Left renal pelvis (tissue), 4 donors: ENCODE measurements around the gene NTM. TPM values are rescaled to one million over a fixed set of nuclear protein-coding genes. Genes with fewer than 3 reads are reported as not detected.
A peak's percentile ranks its signal among the peaks of the same experiment; 100 is the strongest.

ENCODE experiments used
- DNase-seq, 4 donors: peaks; one replicate each; pipeline ENCODE4 v3.0.0-alpha.2; 2013; ENCODE audit warnings: low read depth in 4 of 4, low spot score in 3 of 4
- polyA plus RNA-seq, 4 donors: library from polyadenylated mRNA; unstranded; fragments of 120-200 nt; gene quantifications; one replicate each; pipeline ENCODE4 v1.2.1, GENCODE V29; 2013; ENCODE audit not compliant: insufficient read length in 4 of 4

The NTM gene
- polyA plus RNA-seq, 4 donors, result 41.2 to 80.3 (median 50.2) TPM

GRCh38 chr11:131681920-131682319, 311.5 kb downstream of the NTM start:
- DNase-seq, result no peak

DNA sequence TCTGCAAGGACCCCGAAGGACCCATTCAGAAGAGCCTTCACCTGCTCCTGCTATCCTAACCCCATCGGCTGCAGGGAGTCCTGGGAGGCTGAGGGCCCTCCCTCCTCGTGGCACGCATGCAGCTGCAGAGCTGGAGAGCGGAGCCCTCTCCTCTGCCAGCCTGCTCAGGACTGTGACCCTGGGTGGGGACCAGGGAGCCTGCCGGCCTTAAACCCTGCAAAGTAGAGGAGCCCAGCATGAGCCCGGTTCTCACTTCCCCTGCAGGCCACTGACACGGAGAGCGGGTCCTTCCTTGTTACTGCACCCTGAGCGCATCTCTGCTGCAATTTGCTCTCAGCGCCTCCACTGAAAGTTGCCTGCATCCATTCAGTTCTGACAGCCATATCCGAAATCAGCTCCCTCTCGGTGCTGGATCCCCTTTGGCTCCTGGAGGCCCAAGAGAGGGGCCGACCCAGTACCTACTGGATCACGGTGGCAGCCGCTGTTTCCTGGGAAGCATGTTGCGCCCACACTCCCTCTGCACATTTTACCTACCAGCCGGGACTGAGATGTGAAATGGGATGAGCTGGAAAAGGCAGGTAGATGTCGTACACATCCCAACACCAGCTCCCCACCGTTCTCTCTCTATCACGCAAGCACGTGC, 312.1 kb downstream of the NTM start:
- DNase-seq, result no peak

GRCh38 chr11:131683131-131683530, 312.7 kb downstream of the NTM start:
- DNase-seq, result no peak

DNA sequence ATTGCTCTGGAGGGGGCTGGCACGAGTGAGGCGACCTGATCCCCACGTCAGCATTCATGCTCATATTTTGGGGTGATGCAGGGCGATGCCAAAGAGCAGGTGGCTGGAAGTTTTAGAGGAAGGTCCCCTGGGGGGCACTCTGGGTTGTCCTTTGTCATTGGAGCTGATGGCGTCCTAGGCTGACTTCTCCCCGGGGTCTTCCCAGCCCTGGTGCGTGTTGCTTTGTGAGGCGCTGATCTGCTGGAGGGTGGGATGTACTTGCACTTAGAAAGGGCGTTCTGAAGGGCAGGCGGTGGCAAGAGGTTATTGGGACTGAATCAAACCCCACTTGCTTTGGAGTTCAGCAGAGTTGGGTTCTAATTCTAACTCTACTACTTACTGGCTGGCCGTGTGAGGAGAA, 313.3 kb downstream of the NTM start:
- DNase-seq, result no peak

- DNase-seq, result no peak
Measured at GRCh38 chr11:131684111-131685060, 314.0 kb downstream of the NTM start.

DNA sequence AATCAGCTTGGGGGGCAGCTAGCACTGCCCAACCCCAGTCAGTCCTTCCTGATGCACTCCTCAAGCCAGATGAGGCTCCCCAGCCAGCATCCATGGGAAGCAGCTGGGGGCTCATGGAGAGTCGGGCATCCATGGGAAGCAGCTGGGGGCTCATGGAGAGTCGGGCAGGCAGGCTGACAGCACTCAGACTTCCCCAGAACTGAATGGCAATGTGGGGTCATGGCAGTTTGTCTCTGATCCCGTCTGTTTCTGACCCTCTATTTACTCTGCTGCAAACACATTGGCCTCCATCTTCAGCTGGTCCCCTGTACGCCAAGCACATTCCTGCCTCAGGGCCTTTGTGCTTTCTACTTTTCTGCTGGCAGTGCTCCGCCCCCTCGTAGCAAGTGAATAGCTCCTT, 314.8 kb downstream of the NTM start:
- no peak for DNase-seq

DNA sequence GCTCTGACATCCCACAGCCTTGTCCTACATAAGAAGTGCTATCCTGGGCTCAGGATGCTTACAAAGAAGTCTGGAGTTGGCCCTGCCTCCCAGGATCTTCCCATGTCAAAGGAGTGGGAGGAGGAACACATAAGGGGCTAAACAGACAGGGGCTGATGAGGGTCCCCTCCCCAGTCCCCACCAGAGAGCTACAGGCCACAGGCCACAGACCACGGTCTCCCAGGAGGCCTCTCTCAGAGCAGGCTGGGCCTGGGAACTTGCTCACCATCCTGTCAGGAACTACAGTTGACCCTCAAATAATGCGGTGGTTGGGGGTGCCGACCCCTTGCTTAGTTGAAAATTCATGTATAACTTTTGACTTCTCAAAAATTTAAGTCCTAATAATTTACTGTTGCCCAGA, 315.5 kb downstream of the NTM start:
- DNase-seq, result no peak

DNA sequence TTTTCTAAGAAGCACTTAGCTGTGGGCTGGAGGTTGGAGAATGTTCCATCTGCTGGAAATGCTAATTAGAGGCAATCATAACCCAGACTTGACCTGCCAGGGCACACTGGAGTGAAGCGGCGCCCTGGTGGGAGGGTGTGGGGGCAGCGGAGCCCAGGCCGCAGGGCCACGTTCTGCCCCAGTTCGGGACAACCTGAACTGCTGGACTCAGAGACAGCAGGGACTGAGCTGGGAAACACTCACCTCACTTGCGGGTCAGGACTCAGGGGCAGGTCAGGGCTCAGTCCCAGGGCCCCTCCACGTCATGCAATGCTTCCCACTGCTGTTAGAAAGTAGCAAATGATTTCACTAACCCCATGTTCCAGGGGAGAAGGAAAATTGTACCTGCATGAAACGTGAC, 316.4 kb downstream of the NTM start:
- no peak for DNase-seq

DNA sequence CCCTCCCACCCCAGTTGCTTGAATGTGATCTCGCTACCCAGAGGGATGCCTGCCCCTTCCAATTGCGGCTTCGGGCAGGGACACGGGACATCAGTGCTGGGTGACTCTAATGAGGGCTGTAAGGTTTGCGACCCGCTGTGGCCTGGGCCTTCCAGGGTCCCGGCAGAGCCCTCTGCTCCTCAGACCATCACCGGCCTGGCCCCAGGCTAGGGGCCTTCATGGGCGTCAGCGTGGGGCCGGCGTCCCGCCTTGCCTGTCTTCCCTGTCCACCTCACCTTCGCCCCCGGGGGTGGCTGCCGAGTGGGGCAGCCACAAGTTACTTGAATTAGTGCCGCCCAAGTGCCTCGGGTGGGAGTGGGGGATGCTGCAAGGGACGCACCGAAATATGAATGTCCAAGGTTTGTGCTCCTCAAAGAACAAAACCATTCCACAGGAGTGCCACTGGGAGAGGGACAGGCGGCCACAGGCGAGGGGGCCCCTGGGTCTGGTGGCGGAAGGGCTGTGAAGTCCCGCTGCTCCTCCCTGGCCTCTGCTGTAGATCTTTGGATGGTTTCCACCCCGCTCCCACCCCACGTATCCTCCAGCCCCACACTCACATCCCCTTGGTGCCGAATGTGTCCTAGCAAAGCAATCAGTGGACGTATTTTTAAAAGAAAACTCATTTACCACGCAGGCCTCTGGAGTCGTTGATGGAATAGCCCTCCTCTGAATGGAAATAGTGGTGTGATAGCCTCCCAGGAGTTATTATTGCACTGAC, 317.1 kb downstream of the NTM start:
- no peak for DNase-seq

GRCh38 chr11:131688048-131688693, 317.8 kb downstream of the NTM start:
- DNase-seq, result peak in 1 of 4 donors; percentile 39

DNA sequence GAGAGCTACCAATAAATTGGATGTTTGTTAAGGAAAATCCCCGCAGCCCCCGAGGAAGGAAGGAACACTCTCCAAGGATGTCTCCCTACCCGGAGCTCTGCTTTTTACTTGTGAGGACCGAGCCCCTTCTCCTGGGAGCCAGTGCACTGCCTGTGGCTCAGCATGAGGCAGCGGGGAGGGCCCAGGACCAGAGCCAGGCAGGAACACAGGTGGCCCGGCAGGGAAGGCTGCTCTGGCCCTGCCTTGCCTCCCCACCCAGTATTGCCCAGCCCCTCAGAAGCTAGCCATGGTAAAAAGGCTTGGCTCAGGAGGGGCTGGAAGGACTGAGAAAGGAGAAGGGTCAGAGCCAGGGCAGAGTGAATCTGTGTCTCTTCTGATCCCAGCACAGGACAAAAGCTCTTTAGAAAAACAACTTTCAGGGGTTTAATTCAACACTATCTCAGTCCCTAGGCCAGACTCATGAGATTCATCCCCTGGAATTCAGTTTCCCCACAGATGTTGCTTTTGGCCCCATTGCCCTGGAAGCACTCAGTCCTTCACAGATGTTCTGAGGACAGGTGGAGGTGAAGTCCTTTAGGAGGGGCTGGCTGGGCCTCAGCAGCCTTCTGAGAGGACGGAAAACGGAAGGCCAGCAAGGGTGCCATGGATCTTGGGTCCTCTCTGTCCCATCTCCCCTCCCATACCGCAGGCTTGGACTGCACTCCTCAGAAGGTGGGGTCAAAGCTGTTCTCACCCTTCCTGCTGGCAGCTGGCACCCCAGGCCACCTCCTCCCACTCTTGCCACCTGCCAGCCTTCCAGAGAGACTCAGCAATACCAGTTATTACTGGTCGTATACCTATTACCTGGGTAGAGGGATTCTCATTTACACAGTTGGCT, 318.9 kb downstream of the NTM start:
- DNase-seq, result no peak

GRCh38 chr11:131690362-131690761, 319.9 kb downstream of the NTM start:
- no peak for DNase-seq

- no peak for DNase-seq
Measured at GRCh38 chr11:131690776-131691175, 320.4 kb downstream of the NTM start.

- no peak for DNase-seq
Measured at GRCh38 chr11:131691181-131692041, 321.0 kb downstream of the NTM start.

GRCh38 chr11:131692151-131692550, 321.7 kb downstream of the NTM start:
- DNase-seq, result no peak

DNA sequence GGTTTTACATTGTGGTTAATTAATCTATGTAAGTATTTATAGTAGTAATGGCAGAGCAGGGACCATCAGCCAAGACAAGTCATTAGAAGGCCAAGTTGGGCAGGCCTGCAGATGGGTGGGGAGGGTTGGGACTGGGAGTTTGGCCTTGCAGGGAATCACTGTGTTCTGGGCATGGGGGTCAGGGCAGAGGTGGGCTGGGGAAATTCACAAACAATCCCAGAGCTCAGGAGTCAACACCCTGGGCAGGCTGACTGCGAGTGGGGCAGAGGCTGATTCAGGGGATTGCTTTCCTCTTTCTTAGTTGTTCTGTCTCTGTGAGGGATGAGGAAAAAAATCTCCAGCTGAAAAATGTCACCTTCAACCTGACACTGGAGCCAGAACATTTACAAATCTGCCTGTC, 322.5 kb downstream of the NTM start:
- no peak for DNase-seq

GRCh38 chr11:131693756-131694155, 323.3 kb downstream of the NTM start:
- DNase-seq, result no peak

DNA sequence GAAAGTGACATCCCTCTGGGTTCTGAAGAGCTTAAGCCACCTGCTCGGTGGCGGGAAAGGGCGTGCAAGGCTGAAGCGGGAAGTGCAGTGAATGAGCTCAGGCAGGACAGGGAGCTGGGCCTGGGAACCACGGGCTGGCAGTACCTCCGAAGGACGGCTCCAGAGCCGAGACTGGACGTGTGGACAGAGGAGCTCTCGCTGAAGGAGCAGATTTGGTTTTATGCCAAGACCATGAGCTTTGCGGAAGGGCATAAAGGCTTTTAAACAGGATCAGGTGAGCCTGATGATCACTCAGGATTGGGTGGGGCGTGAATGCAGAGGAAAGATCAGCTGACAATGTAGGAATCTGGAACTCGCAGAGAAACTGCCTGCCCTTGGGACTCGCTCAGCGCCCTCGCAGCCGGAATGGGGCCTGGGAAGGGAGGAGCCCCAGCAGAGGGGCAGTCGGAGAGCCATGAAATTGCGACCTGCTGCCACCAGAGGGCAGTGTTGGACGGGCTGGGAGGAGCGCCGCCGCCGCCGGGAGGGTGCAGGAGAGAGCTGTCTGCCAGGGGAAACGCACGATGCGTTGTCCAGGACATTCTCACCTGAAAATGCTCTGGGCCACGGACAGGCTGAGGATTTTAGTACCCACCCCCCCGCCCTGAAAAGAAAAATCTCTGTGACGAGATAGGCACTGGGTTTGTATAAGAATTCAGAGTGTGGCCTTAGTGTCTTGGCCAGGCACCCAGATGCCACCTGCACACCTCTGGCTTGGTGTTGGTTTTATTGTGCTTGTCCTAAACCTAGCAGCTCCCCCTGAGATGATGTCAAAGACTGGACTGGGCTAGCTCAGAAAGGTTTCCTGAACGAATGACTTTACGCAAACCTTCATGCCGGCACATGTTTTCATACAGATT, 324.4 kb downstream of the NTM start:
- peak; percentile 61 to 72 (median 72) for DNase-seq
